ENCODE data around the gene NCKAP5. TPM values are rescaled to one million over a fixed set of nuclear protein-coding genes. Genes with fewer than 3 reads are reported as not detected.

NCKAP5 gene
- total RNA-seq, 1 donor from 2014 or later: 2.7 TPM

DNA sequence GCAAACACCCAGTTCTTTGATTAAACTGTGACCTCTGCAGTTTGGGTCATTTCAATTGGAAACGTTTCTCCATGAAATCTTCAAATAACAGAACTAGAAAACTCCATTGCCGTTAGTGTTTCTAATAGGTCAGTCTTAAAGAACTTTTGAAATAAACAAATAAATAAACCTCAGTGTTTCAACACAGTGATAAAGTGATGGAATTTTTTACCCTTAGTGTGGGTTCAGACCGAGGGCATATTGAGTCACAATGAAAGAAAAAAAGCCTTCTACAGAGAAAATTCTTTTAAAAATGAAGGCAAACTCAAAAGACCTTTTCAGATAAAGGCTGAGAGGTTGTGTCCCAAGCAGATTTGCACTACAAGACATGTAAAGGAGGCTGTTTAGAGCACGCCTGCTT is 149.6 kb downstream of the NCKAP5 start:
- H3K4me3 ChIP-seq (ENCODE audit: insufficient read depth, low read depth, low read length): no peak overlapping the region
- no peak for TF ChIP-seq EZH2 (IDR thresholded peaks at IDR 0.05; ENCODE audit: insufficient read depth, low read length)
- no peak for TF ChIP-seq CTCF (IDR thresholded peaks at IDR 0.05; ENCODE audit: insufficient read depth, low read depth, low read length)
- Mint-ChIP-seq H3K27ac (ENCODE audit: unreplicated experiment) (no peak overlapping the region), H3K27me3 (ENCODE audit: low read depth, unreplicated experiment) (no peaks in the 10 kb centered on the region), H3K36me3 (ENCODE audit: low read depth, unreplicated experiment) (no peaks in the 10 kb centered on the region), H3K4me3 (ENCODE audit: unreplicated experiment) (no peak overlapping the region), H3K9me3 (ENCODE audit: unreplicated experiment) (no peaks in the 10 kb centered on the region), H3K4me1 (ENCODE audit: low read depth, unreplicated experiment) (peaks cover 42% of the 10 kb centered on the region)
- no peak overlapping the region for H2AFZ ChIP-seq (ENCODE audit: low read depth, low read length)
- H3K4me2 ChIP-seq (ENCODE audit: low read length): no peak overlapping the region
- DNase-seq (ENCODE audit: low read depth) (peak; percentile 46), FAIRE-seq (no peak)
- H3K79me2 ChIP-seq (ENCODE audit: insufficient read depth, low read length): no peaks in the 10 kb centered on the region
- H3K4me1 ChIP-seq (ENCODE audit: insufficient read depth, low read length): no peaks in the 10 kb centered on the region
- H3K27ac ChIP-seq (ENCODE audit: low read depth, low read length): no peak overlapping the region
- H3K9me3 ChIP-seq (ENCODE audit: insufficient read depth, low read depth, low read length): no peaks in the 10 kb centered on the region
- no peaks in the 10 kb centered on the region for H3K27me3 ChIP-seq (ENCODE audit: insufficient read depth, low read length)
- H3K9ac ChIP-seq (ENCODE audit: low read length): no peak overlapping the region
- no peaks in the 10 kb centered on the region for H3K36me3 ChIP-seq (ENCODE audit: insufficient read depth, low read length)
- H4K20me1 ChIP-seq (ENCODE audit: insufficient read depth, low read length): no peaks in the 10 kb centered on the region

- Histone ChIP-seq H2AFZ (ENCODE audit: low read depth, low read length) (no peak overlapping the region), H3K27me3 (ENCODE audit: insufficient read depth, low read length) (no peaks in the 10 kb centered on the region), H3K4me1 (ENCODE audit: insufficient read depth, low read length) (no peaks in the 10 kb centered on the region), H3K79me2 (ENCODE audit: insufficient read depth, low read length) (no peaks in the 10 kb centered on the region), H3K9ac (ENCODE audit: low read length) (no peak overlapping the region), H3K9me3 (ENCODE audit: insufficient read depth, low read depth, low read length) (no peaks in the 10 kb centered on the region), H4K20me1 (ENCODE audit: insufficient read depth, low read length) (no peaks in the 10 kb centered on the region), H3K27ac (ENCODE audit: low read depth, low read length) (no peak overlapping the region), H3K4me3 (ENCODE audit: insufficient read depth, low read depth, low read length) (no peak overlapping the region), H3K36me3 (ENCODE audit: insufficient read depth, low read length) (no peaks in the 10 kb centered on the region), H3K4me2 (ENCODE audit: low read length) (no peak overlapping the region)
- Mint-ChIP-seq H3K27ac (ENCODE audit: unreplicated experiment) (no peak overlapping the region), H3K27me3 (ENCODE audit: low read depth, unreplicated experiment) (no peaks in the 10 kb centered on the region), H3K4me3 (ENCODE audit: unreplicated experiment) (no peak overlapping the region), H3K4me1 (ENCODE audit: low read depth, unreplicated experiment) (peaks cover 42% of the 10 kb centered on the region), H3K36me3 (ENCODE audit: low read depth, unreplicated experiment) (no peaks in the 10 kb centered on the region), H3K9me3 (ENCODE audit: unreplicated experiment) (no peaks in the 10 kb centered on the region)
- FAIRE-seq: no peak
- DNase-seq (ENCODE audit: low read depth): no peak
- TF ChIP-seq EZH2 (IDR thresholded peaks at IDR 0.05; ENCODE audit: insufficient read depth, low read length) (no peak), CTCF (IDR thresholded peaks at IDR 0.05; ENCODE audit: insufficient read depth, low read depth, low read length) (no peak)
Measured at GRCh38 chr2:133418021-133418420, 150.2 kb downstream of the NCKAP5 start.

GRCh38 chr2:133417415-133417814 is 150.8 kb downstream of the NCKAP5 start:
- FAIRE-seq (no peak), DNase-seq (ENCODE audit: low read depth) (no peak)
- no peak overlapping the region for H3K4me3 Mint-ChIP-seq (ENCODE audit: unreplicated experiment)
- H4K20me1 ChIP-seq (ENCODE audit: insufficient read depth, low read length): no peaks in the 10 kb centered on the region
- H3K36me3 Mint-ChIP-seq (ENCODE audit: low read depth, unreplicated experiment): no peaks in the 10 kb centered on the region
- TF ChIP-seq EZH2 (IDR thresholded peaks at IDR 0.05; ENCODE audit: insufficient read depth, low read length) (no peak), CTCF (IDR thresholded peaks at IDR 0.05; ENCODE audit: insufficient read depth, low read depth, low read length) (no peak)
- H3K4me1 ChIP-seq (ENCODE audit: insufficient read depth, low read length): no peaks in the 10 kb centered on the region
- no peak overlapping the region for H3K4me2 ChIP-seq (ENCODE audit: low read length)
- peak overlapping the region; percentile 1 for H3K27ac Mint-ChIP-seq (ENCODE audit: unreplicated experiment)
- no peaks in the 10 kb centered on the region for H3K27me3 ChIP-seq (ENCODE audit: insufficient read depth, low read length)
- H3K4me1 Mint-ChIP-seq (ENCODE audit: low read depth, unreplicated experiment): peaks cover 39% of the 10 kb centered on the region
- no peak overlapping the region for H3K9ac ChIP-seq (ENCODE audit: low read length)
- H3K9me3 Mint-ChIP-seq (ENCODE audit: unreplicated experiment): no peaks in the 10 kb centered on the region
- H3K27ac ChIP-seq (ENCODE audit: low read depth, low read length): no peak overlapping the region
- H3K36me3 ChIP-seq (ENCODE audit: insufficient read depth, low read length): no peaks in the 10 kb centered on the region
- H3K4me3 ChIP-seq (ENCODE audit: insufficient read depth, low read depth, low read length): no peak overlapping the region
- no peaks in the 10 kb centered on the region for H3K79me2 ChIP-seq (ENCODE audit: insufficient read depth, low read length)
- no peaks in the 10 kb centered on the region for H3K27me3 Mint-ChIP-seq (ENCODE audit: low read depth, unreplicated experiment)
- H3K9me3 ChIP-seq (ENCODE audit: insufficient read depth, low read depth, low read length): no peaks in the 10 kb centered on the region
- no peak overlapping the region for H2AFZ ChIP-seq (ENCODE audit: low read depth, low read length)
